GM18951 (cell line): Measurements from ENCODE around the gene MMP25.

ENCODE experiments used
- POLR2A ChIP-seq: IDR thresholded peaks from 4 replicates; pipeline ENCODE4 v1.6.1; 2011; ENCODE audit warnings: mild to moderate bottlenecking; ENCODE audit not compliant: insufficient read length, insufficient read depth; ENCODE audit errors: extremely low read depth
- in situ Hi-C: fragments of 300-500 bp; cut with MboI; formaldehyde crosslinking; loops from one replicate; pipeline ENCODE4 v1.12.0; 2022; ENCODE audit warnings: low sequenced_read_pairs, mixed read lengths, inconsistent platforms; ENCODE audit not compliant: unreplicated experiment

Gene MMP25

GRCh38 chr16:3084969-3085670 is 38.8 kb downstream of the MMP25 start:
- no peak for TF ChIP-seq POLR2A
- in situ Hi-C loops = no loop called here

DNA sequence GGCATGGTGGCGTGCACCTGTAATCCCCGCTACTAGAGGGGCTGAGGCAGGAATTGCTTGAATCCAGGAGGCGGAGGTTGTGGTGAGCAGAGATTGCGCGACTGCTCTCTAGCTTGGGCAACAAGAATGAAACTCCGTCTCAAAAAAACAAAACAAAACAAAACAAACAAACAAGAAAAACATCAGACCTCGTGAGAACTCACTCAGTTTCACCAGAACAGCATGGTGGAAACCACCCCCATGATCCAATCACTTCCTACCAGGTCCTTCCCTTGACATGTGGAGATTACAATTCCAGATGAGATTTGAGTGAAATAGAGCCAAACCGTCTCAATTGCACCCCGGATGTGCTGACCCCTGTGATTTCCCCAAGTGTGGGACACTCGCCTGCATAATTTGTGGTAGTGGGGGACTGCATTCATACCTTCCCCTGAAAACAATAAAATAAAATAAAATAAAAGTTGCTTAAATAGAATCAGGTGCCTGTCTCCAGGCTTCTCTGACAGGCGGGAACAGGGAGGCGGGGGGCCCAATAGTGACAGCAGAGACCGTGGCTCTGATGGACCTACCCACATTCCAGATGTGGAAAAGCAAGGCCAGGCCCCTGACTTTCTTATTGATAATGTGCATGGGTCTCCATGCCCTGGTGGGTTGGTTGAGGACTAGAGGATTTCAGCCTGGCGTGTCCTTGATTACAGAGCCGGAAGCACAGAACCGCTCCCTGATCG is 39.7 kb downstream of the MMP25 start:
- in situ Hi-C loops = no loop called here
- TF ChIP-seq POLR2A = no peak

GRCh38 chr16:3086596-3087242 is 40.4 kb downstream of the MMP25 start:
- in situ Hi-C loops = no loop called here
- no peak for TF ChIP-seq POLR2A

- in situ Hi-C loops = no loop called here
- TF ChIP-seq POLR2A = no peak
These were observed 41.2 kb downstream of the MMP25 start for GRCh38 chr16:3087243-3088235.

DNA sequence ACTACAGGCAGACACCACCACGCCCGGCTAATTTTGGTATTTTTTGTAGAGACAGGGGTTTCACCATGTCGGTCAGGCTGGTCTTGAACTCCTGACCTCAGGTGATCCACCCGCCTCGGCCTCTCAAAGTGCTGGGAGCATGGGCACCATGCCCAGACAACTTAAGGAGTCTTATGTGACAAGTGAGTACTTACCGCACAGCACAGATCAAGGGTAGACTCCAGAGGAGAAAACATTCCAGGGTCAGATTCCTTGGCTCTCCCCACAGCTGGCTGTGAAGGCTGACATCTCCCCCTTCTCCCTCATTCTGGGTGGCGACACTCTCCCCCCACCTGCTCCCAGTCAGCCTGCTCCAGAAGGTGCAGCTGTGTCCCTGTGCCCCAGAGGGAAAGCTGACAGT is 42.1 kb downstream of the MMP25 start:
- in situ Hi-C loops = no loop called here
- no peak for TF ChIP-seq POLR2A

DNA sequence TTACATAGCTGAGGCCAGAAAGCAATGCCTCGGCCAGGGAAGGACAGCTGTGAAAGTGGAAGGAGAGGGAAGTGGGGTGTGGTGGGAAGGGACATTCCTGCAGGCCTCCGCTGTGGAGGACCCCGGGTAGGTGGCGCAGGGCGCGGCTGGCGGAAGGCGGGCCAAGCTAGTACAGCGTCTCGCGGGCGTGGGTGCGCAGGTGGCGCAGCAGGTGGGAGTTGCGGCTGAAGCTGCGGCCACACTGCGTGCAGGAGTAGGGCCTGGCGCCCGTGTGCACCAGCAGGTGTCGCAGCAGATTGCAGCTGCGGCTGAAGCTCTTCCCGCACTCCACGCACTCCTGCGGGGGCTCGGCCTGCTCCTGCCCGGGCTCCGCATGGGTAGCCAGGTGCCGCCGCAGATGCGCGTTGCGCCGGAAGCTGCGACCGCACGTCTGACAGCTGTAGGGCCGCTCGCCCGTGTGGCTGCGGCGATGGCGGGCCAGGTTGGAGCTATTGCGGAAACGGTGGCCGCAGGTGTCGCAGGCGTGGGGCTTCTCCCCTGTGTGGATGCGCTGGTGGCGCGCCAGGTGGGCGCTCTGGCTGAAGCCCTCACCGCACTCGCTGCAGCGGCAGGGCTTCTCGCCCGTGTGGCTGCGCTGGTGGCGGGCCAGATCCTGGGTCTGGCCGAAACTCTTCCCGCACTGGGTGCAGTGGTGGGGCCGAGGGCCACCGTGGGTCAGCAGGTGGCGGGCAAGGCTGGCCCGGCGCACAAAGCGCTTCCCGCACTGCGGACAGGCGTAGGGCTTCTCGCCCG is 42.8 kb downstream of the MMP25 start:
- in situ Hi-C loops = no loop called here
- TF ChIP-seq POLR2A = no peak

GRCh38 chr16:3089717-3090592 is 43.6 kb downstream of the MMP25 start:
- no peak for TF ChIP-seq POLR2A
- in situ Hi-C loops = no loop called here

DNA sequence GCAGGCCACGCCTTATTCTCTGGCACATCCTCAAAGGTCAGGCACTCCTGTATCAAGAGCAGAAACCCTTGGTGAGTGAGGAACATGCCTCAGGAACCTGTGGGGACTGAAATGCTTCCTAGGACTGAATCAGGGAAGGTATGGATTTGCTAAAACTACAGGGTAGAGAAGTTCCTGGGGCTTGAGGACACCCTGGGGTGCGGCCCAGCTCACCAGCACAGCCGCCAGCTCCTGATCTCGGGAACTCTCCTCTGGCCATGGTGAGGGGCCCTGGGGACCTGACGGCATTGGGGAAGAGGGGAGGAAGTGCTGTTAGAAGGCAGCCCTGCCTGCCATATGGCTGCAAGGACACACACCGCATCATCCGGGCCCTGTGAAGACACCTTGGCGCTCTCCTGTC is 45.2 kb downstream of the MMP25 start:
- in situ Hi-C loops = no loop called here
- TF ChIP-seq POLR2A = no peak

DNA sequence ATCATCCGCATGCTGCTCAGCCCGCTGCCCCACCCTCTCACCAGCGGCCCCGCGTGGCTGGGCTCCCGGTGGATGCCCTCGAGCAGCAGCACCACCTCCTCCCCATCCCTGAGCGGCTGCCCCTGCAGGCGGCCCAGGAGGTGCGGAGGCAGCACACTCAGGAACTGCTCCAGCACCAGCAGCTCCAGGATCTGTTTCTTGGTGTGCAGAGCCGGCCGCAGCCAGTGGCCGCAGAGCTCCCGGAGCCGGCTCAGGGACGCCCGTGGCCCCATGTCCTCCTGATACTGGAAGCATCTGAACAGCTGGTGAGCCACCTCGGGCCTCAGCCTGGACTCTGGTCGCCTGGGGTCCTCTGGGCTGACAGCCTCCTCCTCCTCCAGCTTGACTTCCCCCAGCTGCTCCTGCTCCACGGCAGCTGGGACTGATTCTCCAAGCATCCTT is 46.2 kb downstream of the MMP25 start:
- no peak for TF ChIP-seq POLR2A
- in situ Hi-C loops = no loop called here

GRCh38 chr16:3094289-3095027 is 48.1 kb downstream of the MMP25 start:
- in situ Hi-C loops = loop anchor here (5.0 kb wide), 1 partner anchor 38 kb away; no protein-coding TSS in a partner anchor
- no peak for TF ChIP-seq POLR2A
